HuH-7.5 (cell line): Measurements from ENCODE around the gene RTN4IP1.
"Not testable (repeated sequence)": the region's sequence is repeated elsewhere in the genome, so short reads cannot be mapped to it uniquely, and the experiment has no call there.

Source experiments
- DNase-seq: peaks from one replicate; pipeline ENCODE4 v3.0.0; 2011; ENCODE audit warnings: low spot score

RTN4IP1 gene

DNA sequence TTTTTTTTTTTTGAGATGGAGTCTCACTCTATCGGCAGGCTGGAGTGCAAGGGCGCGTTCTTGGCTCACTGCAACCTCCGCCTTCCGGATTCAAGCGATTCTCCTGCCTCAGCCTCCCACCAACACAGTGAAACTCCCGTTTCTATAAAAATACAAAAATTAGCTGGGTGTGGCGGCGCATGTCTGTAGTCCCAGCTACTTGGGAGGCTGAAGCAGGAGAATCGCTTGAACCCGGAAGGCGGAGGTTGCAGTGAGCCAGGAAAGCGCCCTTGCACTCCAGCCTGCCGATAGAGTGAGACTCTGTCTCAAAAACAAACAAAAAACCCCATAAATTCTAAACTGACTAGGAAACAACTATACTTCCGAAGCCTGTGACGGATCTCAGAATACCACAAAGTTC, 1.5 kb downstream of the RTN4IP1 start:
- DNase-seq = not testable (repeated sequence)

GRCh38 chr6:106626485-106626884, 2.8 kb downstream of the RTN4IP1 start:
- DNase-seq = no peak

DNA sequence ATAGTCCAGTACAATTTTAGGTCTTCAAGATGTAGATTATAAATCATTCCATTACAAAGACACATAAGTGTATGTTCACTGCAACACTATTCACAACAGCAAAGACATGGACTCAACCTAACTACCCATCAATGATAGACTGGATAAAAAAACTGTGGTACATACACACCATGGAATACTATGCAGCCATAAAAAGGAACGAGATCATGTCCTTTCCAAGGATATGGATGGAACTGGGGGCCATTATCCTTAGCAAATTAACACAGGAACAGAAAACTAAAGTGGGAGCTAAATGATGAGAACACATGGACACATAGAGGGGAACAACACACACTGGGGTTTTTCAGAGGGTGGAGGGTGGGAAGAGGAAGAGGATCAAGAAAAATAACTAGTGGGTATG, 6.3 kb downstream of the RTN4IP1 start:
- DNase-seq = no peak

- DNase-seq = no peak
Observed at GRCh38 chr6:106622412-106622811, 6.9 kb downstream of the RTN4IP1 start.

DNA sequence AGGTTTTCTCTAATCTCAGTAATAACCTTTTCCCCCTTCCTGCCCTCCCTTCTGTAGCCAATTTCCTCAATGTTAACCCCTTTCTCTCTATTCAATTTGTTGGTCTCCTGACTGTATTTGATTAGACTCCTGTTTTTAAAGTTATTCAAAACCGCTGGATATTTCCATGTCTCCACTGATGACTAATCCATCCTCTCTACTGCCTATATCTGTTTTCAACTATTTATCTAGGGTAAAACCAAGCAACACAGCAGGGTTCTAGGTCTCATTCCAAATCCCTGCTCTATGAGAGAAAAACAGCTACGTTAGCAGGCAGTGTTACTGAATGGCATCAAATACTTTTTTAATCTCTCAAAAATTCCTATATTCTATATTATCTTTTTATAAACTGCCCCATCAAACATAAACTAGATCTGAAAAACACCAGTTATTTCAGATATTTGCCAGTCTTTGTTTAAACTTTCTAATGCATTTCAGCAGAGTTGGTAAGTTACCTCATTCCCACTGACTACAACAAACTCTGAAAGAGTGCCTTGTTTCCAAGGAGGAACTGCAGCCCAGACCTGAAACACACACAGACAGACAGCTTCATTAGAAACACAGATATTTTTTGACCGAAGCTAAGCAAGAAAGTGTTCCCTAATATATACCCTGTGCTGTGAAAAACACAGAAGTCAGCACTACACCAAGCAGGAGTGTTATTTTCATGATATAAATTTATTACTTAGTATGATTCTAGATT, 8.2 kb downstream of the RTN4IP1 start:
- no peak for DNase-seq

DNA sequence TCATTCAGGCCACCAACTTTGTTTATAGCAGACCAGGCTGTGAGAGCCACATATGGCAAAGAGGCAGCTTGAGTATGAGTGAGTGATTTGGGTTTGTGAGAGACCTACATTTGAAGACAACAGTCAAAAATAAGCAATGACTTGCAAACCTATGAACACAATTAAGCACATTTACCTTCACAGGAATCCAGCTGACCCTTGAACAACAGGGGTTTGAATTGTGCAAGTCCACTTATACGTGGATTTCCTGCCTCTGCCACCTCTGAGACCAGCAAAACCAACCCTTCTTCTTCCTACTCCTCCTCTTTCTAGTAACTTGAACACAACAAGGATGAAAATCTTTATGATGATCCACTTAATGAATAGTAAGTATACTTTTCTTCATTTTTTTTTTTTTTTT, 10.1 kb downstream of the RTN4IP1 start:
- no peak for DNase-seq

DNA sequence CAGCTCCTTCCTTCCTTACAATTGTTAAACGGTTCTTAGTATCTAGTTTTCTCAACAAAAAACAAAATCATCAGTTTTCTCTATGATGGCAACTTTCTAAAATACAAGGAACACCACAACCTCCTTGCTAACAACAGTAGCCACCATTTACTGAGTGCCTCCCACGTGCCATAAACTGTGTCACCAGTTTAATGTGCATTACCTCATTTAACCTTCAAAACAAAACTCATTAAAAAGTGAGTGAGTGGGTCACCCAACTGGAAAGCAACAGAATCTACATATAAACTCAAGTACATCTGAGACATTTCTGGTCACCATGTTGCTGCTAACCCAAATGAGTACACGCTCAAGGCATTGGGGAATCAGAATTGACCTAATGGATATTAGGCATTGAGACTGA, 11.0 kb downstream of the RTN4IP1 start:
- DNase-seq = no peak

DNA sequence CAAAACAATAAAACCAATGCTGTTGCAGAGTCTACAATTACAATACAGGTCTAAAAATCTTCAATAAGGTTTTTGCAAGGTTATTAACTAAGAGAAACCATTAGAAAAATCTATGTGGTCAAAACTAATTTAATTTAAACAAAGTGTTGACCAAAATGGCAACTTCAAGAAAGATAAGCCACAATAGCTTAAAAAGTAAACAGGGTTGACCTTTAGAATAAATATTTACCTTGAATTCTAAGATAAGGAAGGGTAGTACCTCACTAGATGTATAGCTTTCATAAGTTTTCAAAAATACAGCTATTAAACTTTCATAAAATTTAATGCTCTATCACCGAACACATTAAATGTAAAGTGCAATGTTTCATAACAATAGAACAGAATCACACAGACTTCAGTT, 11.4 kb downstream of the RTN4IP1 start:
- no peak for DNase-seq

DNA sequence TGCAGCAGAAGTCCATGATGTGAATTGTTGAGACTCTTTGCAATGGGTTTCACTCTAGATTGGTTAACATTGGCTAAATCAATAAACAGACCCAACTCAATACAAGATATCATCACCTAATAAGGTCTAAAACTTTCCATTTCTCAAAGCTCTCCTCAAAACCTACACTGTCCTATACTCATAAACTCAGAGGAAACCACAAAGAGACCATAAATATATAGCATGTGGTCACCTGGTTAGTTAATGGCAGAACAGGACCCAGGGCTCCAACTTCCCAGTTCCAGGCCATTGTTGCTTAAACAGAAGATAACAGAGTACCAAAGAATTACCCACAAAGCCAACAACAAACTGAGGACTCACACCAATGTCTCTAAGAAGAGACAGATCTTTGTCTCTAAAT, 12.0 kb downstream of the RTN4IP1 start:
- DNase-seq = no peak

DNA sequence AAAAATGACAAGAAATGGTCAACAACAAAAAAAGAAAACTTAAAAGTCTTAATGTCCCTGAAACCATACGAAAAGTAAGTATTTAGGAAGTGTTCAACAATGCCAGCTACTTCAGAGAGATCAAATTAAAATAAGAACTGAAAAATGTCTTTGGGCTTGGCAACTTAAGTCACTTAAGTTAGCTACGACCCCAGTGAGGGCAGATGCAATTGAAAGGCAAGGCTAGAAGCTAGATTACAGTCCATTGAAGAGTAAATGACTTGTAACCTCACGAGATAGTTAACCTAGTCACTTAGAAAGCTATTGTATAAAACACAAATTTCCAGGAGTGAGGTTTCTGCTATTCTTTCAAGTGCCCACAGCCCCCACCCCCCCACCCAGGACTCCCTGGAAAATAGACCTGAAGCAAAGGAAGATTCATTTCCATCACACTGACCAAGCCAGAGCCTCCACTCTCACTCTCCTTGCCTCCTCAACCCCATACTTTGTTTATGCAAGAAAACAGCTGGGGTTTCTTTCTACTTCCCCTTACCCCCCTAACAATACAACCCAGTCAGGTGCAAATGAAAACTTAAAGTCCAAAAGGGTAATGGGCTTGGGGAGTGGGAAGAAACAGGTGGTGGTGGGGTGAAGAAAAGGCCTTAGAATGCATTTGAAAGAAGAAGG, 14.6 kb downstream of the RTN4IP1 start:
- no peak for DNase-seq

DNA sequence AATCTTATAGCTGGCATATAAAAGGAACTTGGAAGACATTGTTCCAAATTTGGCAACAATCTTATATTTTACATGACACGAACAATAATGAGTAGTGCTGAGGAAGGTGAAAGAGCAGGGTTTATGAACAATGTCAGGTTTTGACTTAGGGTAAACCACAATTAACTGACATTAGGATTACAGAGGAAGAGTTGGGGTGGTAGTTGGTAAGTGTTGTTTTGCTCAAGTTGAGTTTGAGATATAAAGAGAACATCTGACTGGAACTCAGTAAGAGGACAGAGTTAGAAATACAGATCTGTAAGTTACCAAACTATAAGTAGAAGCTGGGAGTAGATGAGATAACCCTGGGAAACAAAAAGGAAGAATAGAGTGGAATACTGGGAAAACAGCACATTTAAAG, 15.1 kb downstream of the RTN4IP1 start:
- no peak for DNase-seq

DNA sequence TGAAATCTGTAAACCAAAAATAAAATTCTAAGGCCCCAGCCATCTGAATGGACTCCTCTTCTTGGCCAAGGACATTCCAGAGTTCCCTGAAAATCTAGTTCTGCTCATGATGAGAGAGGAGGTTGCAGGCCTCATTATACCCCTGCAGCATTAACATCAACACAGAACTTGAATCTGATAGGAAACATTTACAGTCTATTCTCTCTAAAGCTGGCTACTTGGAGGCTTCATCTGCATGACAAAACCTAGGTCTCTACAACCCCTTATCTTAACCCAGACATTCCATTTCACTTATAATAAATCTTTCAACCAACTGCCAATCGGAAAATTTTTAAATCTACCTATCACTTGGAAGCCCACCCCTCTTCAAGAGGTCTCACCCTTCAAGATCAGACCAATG, 15.7 kb downstream of the RTN4IP1 start:
- no peak for DNase-seq

DNA sequence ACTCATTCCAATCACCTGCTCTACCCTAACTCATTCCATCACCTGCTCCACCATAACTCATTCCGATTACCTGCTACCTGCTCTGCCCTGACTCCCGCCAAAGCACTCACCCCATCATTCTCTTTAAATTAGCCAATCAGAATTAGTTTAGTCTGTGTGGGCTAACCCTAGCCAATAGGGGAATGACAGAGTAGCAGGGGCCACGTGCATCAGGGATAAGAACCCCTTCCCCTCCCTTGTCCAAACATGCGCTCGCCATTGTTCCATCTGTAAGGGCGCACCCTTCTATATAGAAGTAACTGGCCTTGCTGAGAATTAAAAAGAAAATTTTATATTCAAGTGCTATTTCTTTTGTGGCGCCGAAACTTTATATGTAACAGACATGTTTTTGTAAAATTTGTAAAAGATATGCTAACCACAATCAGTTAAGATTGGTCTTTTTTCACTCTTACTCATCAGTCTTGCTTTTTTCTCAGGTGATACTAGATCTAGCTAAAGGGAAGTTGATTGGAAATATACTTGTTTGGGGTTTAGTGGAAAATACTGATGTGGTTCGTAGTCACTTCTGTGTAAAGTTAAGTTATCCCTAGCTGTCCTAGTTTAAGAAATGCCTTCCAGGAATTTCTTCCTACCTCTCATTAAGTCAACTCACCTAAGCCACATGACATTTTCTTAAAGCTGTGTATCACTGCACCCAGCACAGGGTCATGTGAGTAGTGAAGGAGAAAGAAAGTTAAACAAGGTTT, 16.5 kb downstream of the RTN4IP1 start:
- DNase-seq = no peak

GRCh38 chr6:106611030-106611429, 18.3 kb downstream of the RTN4IP1 start:
- DNase-seq = no peak

GRCh38 chr6:106609699-106610098, 19.6 kb downstream of the RTN4IP1 start:
- peak; percentile 20 for DNase-seq

DNA sequence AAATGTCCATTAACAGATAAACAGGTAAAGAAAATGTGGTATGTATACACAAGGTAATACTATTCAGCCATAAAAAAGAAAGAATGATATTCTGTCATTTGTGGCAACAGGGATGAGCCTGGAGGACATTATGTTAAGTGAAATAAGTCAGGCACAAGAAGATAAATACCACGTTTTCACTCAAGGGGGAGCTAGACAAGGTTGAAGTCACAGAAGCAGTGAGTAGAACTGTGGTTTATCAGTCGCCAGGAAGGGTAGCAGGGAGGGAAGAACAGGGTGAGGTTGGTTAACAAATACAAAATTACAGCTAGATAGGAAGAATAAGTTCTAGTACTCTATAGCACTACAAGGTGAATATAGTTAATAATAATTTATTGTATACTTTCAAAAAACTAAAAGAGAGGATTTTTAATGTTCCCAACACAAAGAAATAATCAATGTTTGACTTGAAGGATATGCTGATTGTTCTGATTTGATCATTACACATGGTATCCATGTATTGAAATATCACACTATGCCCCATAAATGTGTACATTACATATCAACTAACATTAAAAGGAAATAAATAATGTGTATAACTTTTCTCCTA, 21.1 kb downstream of the RTN4IP1 start:
- peak; percentile 23 for DNase-seq

- no peak for DNase-seq
Observed at GRCh38 chr6:106600329-106600728, 29.0 kb downstream of the RTN4IP1 start.

DNA sequence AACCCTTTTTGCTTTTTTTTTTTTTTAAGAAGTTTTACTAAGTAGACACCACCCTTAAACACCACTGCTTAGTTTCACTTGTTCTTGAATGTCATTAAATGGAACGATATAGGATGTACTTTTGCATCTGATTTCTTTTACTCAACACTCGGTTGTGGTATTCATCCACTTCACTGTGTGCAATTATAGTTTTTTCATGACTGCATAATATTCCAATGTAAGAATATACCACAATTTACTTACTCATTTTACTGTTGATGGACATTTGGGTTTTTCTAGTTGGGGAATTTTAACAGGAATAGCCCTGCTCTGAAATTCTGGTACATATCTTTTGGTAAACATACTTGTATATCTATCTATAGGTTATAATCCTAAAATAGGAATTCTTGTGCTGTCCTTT, 29.9 kb downstream of the RTN4IP1 start:
- DNase-seq = no peak

DNA sequence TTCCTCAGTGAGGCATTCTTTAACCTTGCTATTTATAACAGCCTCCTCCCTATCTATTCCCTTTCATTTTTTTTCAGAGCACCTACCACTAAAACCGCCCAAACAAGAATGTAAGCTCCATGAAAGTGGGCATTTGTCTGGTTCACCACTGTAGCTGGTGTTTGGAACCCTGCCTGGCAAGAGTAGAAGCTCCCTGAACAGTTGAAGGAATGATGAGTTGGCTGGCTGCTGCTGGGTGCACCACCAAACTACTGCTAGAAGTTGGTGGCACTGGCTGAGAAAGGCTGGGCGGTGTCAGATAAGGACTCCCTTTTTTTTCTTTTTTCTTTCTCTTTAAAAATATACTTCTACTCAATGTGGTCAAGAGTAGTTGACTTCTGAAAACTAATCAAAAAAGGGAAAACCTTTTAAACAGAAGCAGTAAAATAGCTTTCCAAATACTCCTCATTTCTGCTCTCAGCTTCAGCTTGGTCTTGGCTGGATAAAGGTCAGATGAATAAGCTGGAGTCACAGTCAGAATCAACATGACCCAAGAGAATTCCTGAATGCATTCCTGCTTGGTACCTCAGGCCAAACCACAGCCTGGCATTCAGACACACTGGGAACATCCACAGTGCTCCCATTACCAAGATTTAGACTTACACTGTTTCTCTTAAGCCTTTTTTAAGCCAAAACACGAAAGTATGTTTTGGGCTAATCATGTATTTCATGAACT, 38.0 kb downstream of the RTN4IP1 start:
- no peak for DNase-seq

DNA sequence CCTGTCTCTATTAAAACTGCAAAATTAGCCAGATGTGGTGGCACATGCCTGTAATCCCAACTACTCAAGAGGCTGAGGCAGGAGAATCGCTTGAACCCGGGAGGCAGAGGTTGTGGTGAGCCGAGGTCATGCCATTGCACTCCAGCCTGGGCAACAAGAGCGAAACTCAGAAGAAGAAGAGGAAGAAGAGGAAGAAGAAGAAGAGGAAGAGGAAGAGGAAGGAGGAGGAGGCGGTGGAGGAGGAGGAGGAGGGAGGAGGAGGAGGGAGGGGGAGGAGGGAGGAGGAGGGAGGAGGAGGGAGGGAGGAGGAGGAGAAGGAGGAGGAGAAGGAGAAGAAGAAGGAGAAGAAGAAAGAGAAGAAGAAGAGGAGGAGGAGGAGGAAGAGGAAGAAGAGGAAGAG, 40.4 kb downstream of the RTN4IP1 start:
- not testable (repeated sequence) for DNase-seq

GRCh38 chr6:106586815-106587415, 42.4 kb downstream of the RTN4IP1 start:
- no peak for DNase-seq

DNA sequence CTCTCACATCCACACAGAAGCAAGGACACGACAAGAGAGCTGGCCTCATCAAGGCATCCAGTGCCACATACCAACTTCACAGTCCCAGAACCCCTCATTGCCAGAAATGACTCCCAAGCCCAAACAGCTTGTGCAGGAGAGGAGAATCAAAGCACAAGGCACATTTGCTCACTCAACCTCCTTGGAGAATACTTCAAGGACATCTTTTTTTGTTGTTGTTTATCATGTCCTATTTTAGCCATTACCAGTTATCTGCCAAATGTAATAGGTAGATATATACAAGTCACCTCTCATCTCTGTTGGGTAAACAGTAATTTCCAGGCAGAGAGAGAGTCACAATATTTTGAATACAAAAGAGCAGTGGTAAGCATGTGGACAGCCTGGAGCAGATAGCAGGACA, 47.8 kb downstream of the RTN4IP1 start:
- DNase-seq = no peak
